HUES6 (cell line): Measurements from ENCODE around the gene ZMIZ1.

Source experiments
- H3K27ac ChIP-seq: 2 replicates; pipeline ENCODE4 v1.7.0; 2013; ENCODE audit warnings: low read depth, mild to moderate bottlenecking, low read length, inconsistent platforms
- H3K27me3 ChIP-seq: 2 replicates; pipeline ENCODE4 v1.6.1; 2013; ENCODE audit warnings: low read length; ENCODE audit not compliant: control insufficient read depth, insufficient read depth
- H3K36me3 ChIP-seq: 2 replicates; pipeline ENCODE4 v1.6.1; 2013; ENCODE audit warnings: low read length; ENCODE audit not compliant: control insufficient read depth, insufficient read depth
- H3K4me1 ChIP-seq: 2 replicates; pipeline ENCODE4 v1.6.1; 2013; ENCODE audit warnings: low read length; ENCODE audit not compliant: control insufficient read depth, insufficient read depth
- H3K4me3 ChIP-seq: 2 replicates; pipeline ENCODE4 v1.5.1; 2013; ENCODE audit warnings: low read depth, low read length
- H3K9ac ChIP-seq: one replicate; pipeline ENCODE4 v1.6.1; 2013; ENCODE audit warnings: mild to moderate bottlenecking, low read length
- H3K9me3 ChIP-seq: 2 replicates; pipeline ENCODE4 v1.6.1; 2013; ENCODE audit warnings: low read depth, low read length; ENCODE audit not compliant: control insufficient read depth, insufficient read depth

The ZMIZ1 gene

GRCh38 chr10:79255007-79255507, 186.3 kb downstream of the ZMIZ1 start:
- H3K36me3 ChIP-seq: peaks cover 11% of the 10 kb centered on the region; the same call in 1 of the 2 replicates
- no peak overlapping the region for H3K9ac ChIP-seq
- H3K27ac ChIP-seq: no peak overlapping the region
- H3K9me3 ChIP-seq: no peaks in the 10 kb centered on the region
- H3K27me3 ChIP-seq: no peaks in the 10 kb centered on the region
- H3K4me1 ChIP-seq: peaks cover 2% of the 10 kb centered on the region; the same call in 1 of the 2 replicates
- no peak overlapping the region for H3K4me3 ChIP-seq

GRCh38 chr10:79256264-79256806, 187.6 kb downstream of the ZMIZ1 start:
- H3K4me1 ChIP-seq: peaks cover 15% of the 10 kb centered on the region
- no peak overlapping the region for H3K9ac ChIP-seq
- H3K27ac ChIP-seq: no peak overlapping the region
- no peaks in the 10 kb centered on the region for H3K9me3 ChIP-seq
- peaks cover 11% of the 10 kb centered on the region; the same call in 1 of the 2 replicates for H3K36me3 ChIP-seq
- H3K4me3 ChIP-seq: no peak overlapping the region
- H3K27me3 ChIP-seq: no peaks in the 10 kb centered on the region

GRCh38 chr10:79258894-79259293, 190.1 kb downstream of the ZMIZ1 start:
- no peaks in the 10 kb centered on the region for H3K9me3 ChIP-seq
- peaks cover 20% of the 10 kb centered on the region for H3K4me1 ChIP-seq
- no peak overlapping the region for H3K9ac ChIP-seq
- H3K27ac ChIP-seq: no peak overlapping the region
- peaks cover 11% of the 10 kb centered on the region; the same call in 1 of the 2 replicates for H3K36me3 ChIP-seq
- no peak overlapping the region for H3K4me3 ChIP-seq
- no peaks in the 10 kb centered on the region for H3K27me3 ChIP-seq

GRCh38 chr10:79259834-79260233, 191.1 kb downstream of the ZMIZ1 start:
- Histone ChIP-seq H3K36me3 (peaks cover 11% of the 10 kb centered on the region; the same call in 1 of the 2 replicates), H3K4me3 (no peak overlapping the region), H3K4me1 (peaks cover 29% of the 10 kb centered on the region), H3K27ac (no peak overlapping the region), H3K9ac (no peak overlapping the region), H3K9me3 (no peaks in the 10 kb centered on the region), H3K27me3 (no peaks in the 10 kb centered on the region)

GRCh38 chr10:79260811-79261740, 192.3 kb downstream of the ZMIZ1 start:
- H3K27me3 ChIP-seq: no peaks in the 10 kb centered on the region
- no peak overlapping the region for H3K27ac ChIP-seq
- H3K9me3 ChIP-seq: no peaks in the 10 kb centered on the region
- peaks cover 11% of the 10 kb centered on the region; the same call in 1 of the 2 replicates for H3K36me3 ChIP-seq
- H3K9ac ChIP-seq: peak overlapping the region; percentile 16
- no peak overlapping the region for H3K4me3 ChIP-seq
- peaks cover 30% of the 10 kb centered on the region for H3K4me1 ChIP-seq

- no peak overlapping the region for H3K4me3 ChIP-seq
- no peaks in the 10 kb centered on the region for H3K27me3 ChIP-seq
- H3K4me1 ChIP-seq: peaks cover 33% of the 10 kb centered on the region
- peaks cover 3% of the 10 kb centered on the region; the same call in 1 of the 2 replicates for H3K36me3 ChIP-seq
- no peaks in the 10 kb centered on the region for H3K9me3 ChIP-seq
- no peak overlapping the region for H3K27ac ChIP-seq
- no peak overlapping the region for H3K9ac ChIP-seq
Measured at GRCh38 chr10:79262131-79262530, 193.4 kb downstream of the ZMIZ1 start.

GRCh38 chr10:79262959-79263746, 194.4 kb downstream of the ZMIZ1 start:
- Histone ChIP-seq H3K27me3 (no peaks in the 10 kb centered on the region), H3K9me3 (no peaks in the 10 kb centered on the region), H3K27ac (no peak overlapping the region), H3K4me1 (peaks cover 33% of the 10 kb centered on the region), H3K36me3 (peaks cover 1% of the 10 kb centered on the region; the same call in 1 of the 2 replicates), H3K4me3 (no peak overlapping the region), H3K9ac (no peak overlapping the region)

GRCh38 chr10:79263939-79264338, 195.2 kb downstream of the ZMIZ1 start:
- Histone ChIP-seq H3K27ac (no peak overlapping the region), H3K9me3 (no peaks in the 10 kb centered on the region), H3K4me1 (peaks cover 33% of the 10 kb centered on the region), H3K9ac (no peak overlapping the region), H3K36me3 (peaks cover 4% of the 10 kb centered on the region; the same call in 1 of the 2 replicates), H3K27me3 (no peaks in the 10 kb centered on the region), H3K4me3 (no peak overlapping the region)

GRCh38 chr10:79264942-79265341, 196.2 kb downstream of the ZMIZ1 start:
- H3K27ac ChIP-seq: no peak overlapping the region
- no peaks in the 10 kb centered on the region for H3K27me3 ChIP-seq
- H3K9ac ChIP-seq: no peak overlapping the region
- peaks cover 4% of the 10 kb centered on the region; the same call in 1 of the 2 replicates for H3K36me3 ChIP-seq
- H3K9me3 ChIP-seq: no peaks in the 10 kb centered on the region
- no peak overlapping the region for H3K4me3 ChIP-seq
- peaks cover 35% of the 10 kb centered on the region for H3K4me1 ChIP-seq

GRCh38 chr10:79266084-79266483, 197.3 kb downstream of the ZMIZ1 start:
- Histone ChIP-seq H3K36me3 (peaks cover 4% of the 10 kb centered on the region; the same call in 1 of the 2 replicates), H3K4me3 (no peak overlapping the region), H3K27ac (no peak overlapping the region), H3K4me1 (peaks cover 24% of the 10 kb centered on the region), H3K27me3 (no peaks in the 10 kb centered on the region), H3K9me3 (no peaks in the 10 kb centered on the region), H3K9ac (no peak overlapping the region)
